Endothelial cell of umbilical vein (primary cell): ENCODE measurements around the gene GBP7. TPM values are rescaled to one million over a fixed set of nuclear protein-coding genes. Genes with fewer than 3 reads are reported as not detected.
"Not testable (repeated sequence)": the region's sequence is repeated elsewhere in the genome, so short reads cannot be mapped to it uniquely, and the experiment has no call there.

Source experiments
- BruUV-seq: library from RNA; stranded (reverse); fragments of 400-500 nt; replicated peaks from 2 replicates; lab custom pipeline; 2021; lab: Mats Ljungman, UMichigan
- CTCF ChIA-PET: fragments of 300-600, 350-600 bp; sonication (Branson Sonifier 250); formaldehyde crosslinking; loops from one replicate; lab custom pipeline; 2021; ENCODE audit warnings: antibody characterized with exemption, inconsistent platforms; lab: Charles Lee
- POLR2A ChIA-PET: fragments of 300-600, 350-600 bp; sonication (Branson Sonifier 250); formaldehyde crosslinking; loops from one replicate; lab custom pipeline; 2021; ENCODE audit warnings: antibody characterized with exemption, inconsistent platforms; lab: Charles Lee
- DNase-seq: peaks from one replicate; pipeline ENCODE4 v3.0.0-alpha.2; 2011; ENCODE audit warnings: low read depth, low spot score
- FAIRE-seq: peaks from 2 replicates; lab custom pipeline; 2011; peaks lifted over from hg19 to GRCh38; lab: Jason Lieb, UNC
- H2AFZ ChIP-seq: 2 replicates; pipeline ENCODE4 v1.6.0; 2012; ENCODE audit warnings: low read depth, low read length, control low read depth, inconsistent platforms
- H3K27ac ChIP-seq: 2 replicates; pipeline ENCODE4 v1.5.1; 2011; ENCODE audit warnings: low read depth, mild to moderate bottlenecking, control low read depth, low read length, moderate library complexity; ENCODE audit not compliant: insufficient read depth
- H3K27me3 ChIP-seq, 2 experiments: 2 replicates each; pipeline versions ENCODE4 v1.6.0 to v1.6.1; 2011; ENCODE audit warnings: low read length in 2 of 2, mixed read lengths in 1 of 2; ENCODE audit not compliant: control insufficient read depth in 2 of 2, insufficient read depth in 2 of 2
- H3K36me3 ChIP-seq, 2 experiments: 2 replicates in 1 of 2; 3 replicates in 1 of 2; pipeline ENCODE4 v1.5.1; 2011; ENCODE audit warnings: low read length in 2 of 2, mild to moderate bottlenecking in 1 of 2, moderate library complexity in 1 of 2; ENCODE audit not compliant: control insufficient read depth in 2 of 2, insufficient read depth in 2 of 2; ENCODE audit errors: extremely low read depth in 1 of 2
- H3K4me1 ChIP-seq: 3 replicates; pipeline ENCODE4 v1.5.1; 2011; ENCODE audit warnings: mild to moderate bottlenecking, low read length; ENCODE audit not compliant: control insufficient read depth, insufficient read depth; ENCODE audit errors: extremely low read depth
- H3K4me2 ChIP-seq: 2 replicates; pipeline ENCODE4 v1.6.1; 2011; ENCODE audit warnings: low read length, control low read depth, mixed read lengths; ENCODE audit not compliant: insufficient read depth
- H3K4me3 ChIP-seq, 3 experiments: fragments of 200-600 bp in 1 of 3; sonication (generic), shearing (Covaris generic) in 1 of 3; replicated peaks in 1 of 3; 2 replicates each; pipeline ENCODE4 v1.5.1; 2011 to 2016; ENCODE audit warnings: control low read depth in 3 of 3, low read length in 3 of 3, mild to moderate bottlenecking in 2 of 3, inconsistent platforms in 1 of 3, low read depth in 1 of 3, moderate library complexity in 1 of 3; ENCODE audit not compliant: insufficient read depth in 1 of 3
- H3K79me2 ChIP-seq: 2 replicates; pipeline ENCODE4 v1.6.0; 2012; ENCODE audit warnings: low read length, inconsistent platforms; ENCODE audit not compliant: control insufficient read depth, insufficient read depth
- H3K9ac ChIP-seq: replicated peaks from 2 replicates; pipeline ENCODE3; 2011; ENCODE audit warnings: low read length, control low read depth; ENCODE audit not compliant: insufficient read depth; ENCODE audit errors: extremely low read depth
- H3K9me1 ChIP-seq: replicated peaks from 3 replicates; pipeline ENCODE4 v1.6.0; 2011; ENCODE audit warnings: mild to moderate bottlenecking, low read length; ENCODE audit not compliant: control insufficient read depth, insufficient read depth; ENCODE audit errors: extremely low read depth
- H3K9me3 ChIP-seq: replicated peaks from 2 replicates; pipeline ENCODE4 v1.5.1; 2012; ENCODE audit warnings: low read length, inconsistent platforms; ENCODE audit not compliant: control insufficient read depth, insufficient read depth
- H4K20me1 ChIP-seq: replicated peaks from 2 replicates; pipeline ENCODE3; 2011; ENCODE audit warnings: mild to moderate bottlenecking, low read length; ENCODE audit not compliant: control insufficient read depth, insufficient read depth; ENCODE audit errors: extremely low read depth
- EZH2 ChIP-seq: IDR thresholded peaks from 2 replicates; pipeline ENCODE4 v1.6.1; 2012; ENCODE audit warnings: borderline replicate concordance, low read depth, mild to moderate bottlenecking, moderate library complexity, low read length, inconsistent platforms; ENCODE audit not compliant: severe bottlenecking
- FOS ChIP-seq: IDR thresholded peaks from 2 replicates; pipeline ENCODE4 v1.6.1; 2011; ENCODE audit warnings: mild to moderate bottlenecking, low read length, moderate library complexity, borderline replicate concordance; ENCODE audit not compliant: insufficient read depth
- GATA2 ChIP-seq: IDR thresholded peaks from 2 replicates; pipeline ENCODE4 v1.7.0; 2011; ENCODE audit warnings: low read depth, mild to moderate bottlenecking, moderate library complexity, mixed read lengths, low read length; ENCODE audit not compliant: insufficient read length, insufficient read depth
- JUN ChIP-seq: IDR thresholded peaks from 2 replicates; pipeline ENCODE4 v1.6.1; 2011; ENCODE audit warnings: borderline replicate concordance, low read depth; ENCODE audit not compliant: insufficient read length, insufficient read depth
- MYC ChIP-seq: IDR thresholded peaks from one replicate; pipeline ENCODE4 v1.6.1; 2011; ENCODE audit warnings: mild to moderate bottlenecking, low read depth, low read length
- POLR2A ChIP-seq: IDR thresholded peaks from 2 replicates; pipeline ENCODE4 v1.6.1; 2012; ENCODE audit warnings: low read depth, mild to moderate bottlenecking, control low read depth, low read length
- POLR2AphosphoS5 ChIP-seq: IDR thresholded peaks from 2 replicates; pipeline ENCODE4 v1.6.1; 2012; ENCODE audit warnings: low read depth, mild to moderate bottlenecking, control low read depth, low read length, moderate library complexity; ENCODE audit not compliant: insufficient read depth
- dilution Hi-C: fragments of 300-500 bp; cut with MboI; formaldehyde crosslinking; loops from one replicate; pipeline ENCODE4 v1.15.0; 2019; ENCODE audit warnings: low sequenced_read_pairs; ENCODE audit not compliant: extremely low pct_ligation_motif_present
- intact Hi-C: fragments of 100-400 bp; cut with micrococcal nuclease; formaldehyde crosslinking; loops from one replicate; pipeline ENCODE4 v1.10.0; 2022
- polyA plus RNA-seq, 4 experiments: library from polyadenylated mRNA; depleted of rRNA in 3 of 4; stranded (reverse) in 3 of 4; unstranded in 1 of 4; fragments of >200 nt; gene quantifications; 2 replicates each; pipeline versions ENCODE4 v1.2.1 to v1.2.3, GENCODE V29; 2011 to 2012; ENCODE audit warnings: missing spikeins in 1 of 4
- total RNA-seq: library from RNA; stranded (reverse); gene quantifications from 2 replicates; pipeline ENCODE4 v1.2.3, GENCODE V29; 2021
- TF ChIP-seq, protein P1 (sequence below): IDR thresholded peaks from 2 replicates; pipeline ENCODE4 v1.6.1; 2011; ENCODE audit not compliant: insufficient read depth, insufficient read length
- TF ChIP-seq, protein P2 (sequence below), 2 donors: IDR thresholded peaks; 1 replicate in 1 of 2; 2 replicates in 1 of 2; pipeline ENCODE4 v1.5.1; 2011; ENCODE audit warnings: low read length in 2 of 2, mild to moderate bottlenecking in 2 of 2, moderate library complexity in 2 of 2, control low read depth in 1 of 2, inconsistent platforms in 1 of 2, low read depth in 1 of 2; ENCODE audit not compliant: insufficient read depth in 1 of 2; ENCODE audit errors: extremely low read depth in 1 of 2

The GBP7 gene
- total and polyA plus RNA-seq, 2 donors (not counting 3 experiments of a cell fraction or from before 2014, with no cell fraction given), result not detected

DNA sequence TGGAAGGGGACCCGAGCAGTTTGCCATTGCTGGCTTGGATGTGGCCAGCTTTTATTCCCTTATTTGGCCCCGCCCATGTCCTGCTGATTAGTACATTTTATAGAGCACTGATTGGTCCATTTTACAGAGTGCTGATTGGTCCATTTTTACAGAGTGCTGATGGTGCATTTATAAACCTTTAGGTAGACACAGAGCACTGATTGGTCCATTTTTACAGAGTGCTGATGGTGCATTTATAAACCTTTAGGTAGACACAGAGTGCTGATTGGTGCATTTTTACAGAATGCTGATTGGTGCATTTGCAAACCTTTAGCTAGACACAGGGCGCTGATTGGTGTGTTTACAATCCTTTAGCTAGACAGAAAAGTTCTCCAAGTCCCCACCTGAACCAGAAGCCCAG lies 43.1 kb upstream of the GBP7 start:
- H3K4me1 ChIP-seq, H3K9me3 ChIP-seq, H3K9ac ChIP-seq, intact Hi-C loops, DNase-seq, H4K20me1 ChIP-seq, H3K4me2 ChIP-seq, H3K36me3 ChIP-seq, H3K27ac ChIP-seq, FAIRE-seq, H3K79me2 ChIP-seq, H3K4me3 ChIP-seq, BruUV-seq, H3K27me3 ChIP-seq, dilution Hi-C loops, POLR2A ChIA-PET, H2AFZ ChIP-seq, H3K9me1 ChIP-seq: not testable (repeated sequence)
- CTCF ChIA-PET, result interaction anchor here (1.2 kb wide), 1 partner anchor 75 kb away, joined by 3 read pairs; no protein-coding TSS in a partner anchor

DNA sequence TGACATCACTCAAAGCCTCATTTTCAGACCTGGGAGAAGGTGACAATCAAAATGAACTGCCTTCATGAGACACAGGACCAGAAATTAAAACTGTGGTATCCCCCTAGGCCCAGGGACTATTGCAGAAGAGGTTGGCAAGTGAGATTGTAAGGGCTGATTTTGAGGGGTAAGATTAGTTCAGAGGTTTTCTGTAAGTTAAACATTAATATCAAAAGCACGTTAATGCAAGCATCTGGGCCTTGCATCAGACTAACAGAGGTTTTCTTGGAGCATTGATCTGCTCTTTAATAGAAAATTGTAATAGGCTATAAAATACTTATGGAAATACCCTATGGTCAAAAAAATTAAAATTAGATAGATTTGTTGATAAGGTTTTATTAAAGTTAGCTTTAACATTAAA lies 37.5 kb upstream of the GBP7 start:
- DNase-seq (no peak), FAIRE-seq (no peak)
- no TSS peak for BruUV-seq
- Histone ChIP-seq H3K27me3 (no peaks in the 10 kb centered on the region), H3K9me1 (no peaks in the 10 kb centered on the region), H3K4me1 (no peaks in the 10 kb centered on the region), H2AFZ (no peak overlapping the region), H3K27ac (no peak overlapping the region), H3K36me3 (no peaks in the 10 kb centered on the region), H3K4me2 (no peak overlapping the region), H3K9ac (no peak overlapping the region), H3K4me3 (no peak overlapping the region), H4K20me1 (no peaks in the 10 kb centered on the region), H3K79me2 (no peaks in the 10 kb centered on the region), H3K9me3 (no peaks in the 10 kb centered on the region)
- no peak for TF ChIP-seq POLR2A
- no peak for TF ChIP-seq POLR2AphosphoS5
- TF ChIP-seq FOS, result no peak
- TF ChIP-seq, protein P1, sequence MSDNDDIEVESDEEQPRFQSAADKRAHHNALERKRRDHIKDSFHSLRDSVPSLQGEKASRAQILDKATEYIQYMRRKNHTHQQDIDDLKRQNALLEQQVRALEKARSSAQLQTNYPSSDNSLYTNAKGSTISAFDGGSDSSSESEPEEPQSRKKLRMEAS, result no peak
- TF ChIP-seq MYC, result no peak
- TF ChIP-seq GATA2, result no peak
- no peak for TF ChIP-seq EZH2
- TF ChIP-seq JUN, result no peak
- TF ChIP-seq, protein P2, sequence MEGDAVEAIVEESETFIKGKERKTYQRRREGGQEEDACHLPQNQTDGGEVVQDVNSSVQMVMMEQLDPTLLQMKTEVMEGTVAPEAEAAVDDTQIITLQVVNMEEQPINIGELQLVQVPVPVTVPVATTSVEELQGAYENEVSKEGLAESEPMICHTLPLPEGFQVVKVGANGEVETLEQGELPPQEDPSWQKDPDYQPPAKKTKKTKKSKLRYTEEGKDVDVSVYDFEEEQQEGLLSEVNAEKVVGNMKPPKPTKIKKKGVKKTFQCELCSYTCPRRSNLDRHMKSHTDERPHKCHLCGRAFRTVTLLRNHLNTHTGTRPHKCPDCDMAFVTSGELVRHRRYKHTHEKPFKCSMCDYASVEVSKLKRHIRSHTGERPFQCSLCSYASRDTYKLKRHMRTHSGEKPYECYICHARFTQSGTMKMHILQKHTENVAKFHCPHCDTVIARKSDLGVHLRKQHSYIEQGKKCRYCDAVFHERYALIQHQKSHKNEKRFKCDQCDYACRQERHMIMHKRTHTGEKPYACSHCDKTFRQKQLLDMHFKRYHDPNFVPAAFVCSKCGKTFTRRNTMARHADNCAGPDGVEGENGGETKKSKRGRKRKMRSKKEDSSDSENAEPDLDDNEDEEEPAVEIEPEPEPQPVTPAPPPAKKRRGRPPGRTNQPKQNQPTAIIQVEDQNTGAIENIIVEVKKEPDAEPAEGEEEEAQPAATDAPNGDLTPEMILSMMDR (IDR thresholded peaks at IDR 0.05; ENCODE audit: extremely low read depth in 1 of 2, insufficient read depth in 1 of 2, low read depth in 1 of 2, low read length in 2 of 2), result no peak
- CTCF ChIA-PET, result interaction anchor here (0.8 kb wide), 1 partner anchor 128 kb away, joined by 3 read pairs; no protein-coding TSS in a partner anchor
- dilution Hi-C loops (no loop called here), intact Hi-C loops (no loop called here)
- POLR2A ChIA-PET, result no interaction called here
